HAP-1 (cell line): ENCODE data around the gene STAC2.
"Not testable (repeated sequence)": the region's sequence is repeated elsewhere in the genome, so short reads cannot be mapped to it uniquely, and the experiment has no call there.

Experiments used
- DNase-seq, 2 experiments: peaks; one replicate each; pipeline ENCODE4 v3.0.0-alpha.2; 2016 to 2020; ENCODE audit warnings: low spot score in 2 of 2
- H3K27me3 ChIP-seq: fragments of 250-450 bp; sonication (Bioruptor Pico); 2 replicates; pipeline ENCODE4 v1.5.1; 2020; ENCODE audit warnings: low read depth, mild to moderate bottlenecking, moderate library complexity
- H3K36me3 ChIP-seq: fragments of 250-450 bp; sonication (Bioruptor Pico); replicated peaks from 2 replicates; pipeline ENCODE4 v1.5.1; 2020; ENCODE audit warnings: mild to moderate bottlenecking
- H3K4me1 ChIP-seq: fragments of 250-450 bp; sonication (Bioruptor Pico); 2 replicates; pipeline ENCODE4 v1.5.1; 2020; ENCODE audit warnings: mild to moderate bottlenecking
- H3K4me3 ChIP-seq: fragments of 250-450 bp; sonication (Bioruptor Pico); 2 replicates; pipeline ENCODE4 v1.5.1; 2020; ENCODE audit warnings: mild to moderate bottlenecking, moderate library complexity
- H3K9me3 ChIP-seq: fragments of 250-450 bp; sonication (Bioruptor Pico); 2 replicates; pipeline ENCODE4 v1.5.1; 2020; ENCODE audit warnings: mild to moderate bottlenecking, moderate library complexity
- in situ Hi-C: fragments of 300-500 bp; cut with MboI; formaldehyde crosslinking; loops from 3 replicates; pipeline ENCODE4 v1.14.3; 2020; ENCODE audit warnings: low sequenced_read_pairs, inconsistent platforms, mixed read lengths

Gene STAC2

GRCh38 chr17:39225308-39225958, at the start of gene STAC2:
TSS of gene STAC2 (minus strand) at chr17:39225945. CDS start at chr17:39225502, 443 bp downstream.
- Histone ChIP-seq H3K27me3 (peaks cover 13% of the 10 kb centered on the region), H3K36me3 (no peaks in the 10 kb centered on the region), H3K9me3 (no peaks in the 10 kb centered on the region), H3K4me1 (peaks cover 5% of the 10 kb centered on the region), H3K4me3 (peak within 1 kb of the TSS; percentile 50)
- in situ Hi-C loops, result no loop called here
- DNase-seq, result no peak

GRCh38 chr17:39271546-39271945, 45.8 kb upstream of the STAC2 start:
- 0 out of 2 replicates have a peak, but pooled peaks cover 4% of the 10 kb centered on the region for H3K36me3 ChIP-seq
- in situ Hi-C loops, result no loop called here
- no peaks in the 10 kb centered on the region for H3K27me3 ChIP-seq
- no peaks in the 10 kb centered on the region for H3K4me1 ChIP-seq
- no peaks in the 10 kb centered on the region for H3K9me3 ChIP-seq
- no peak overlapping the region for H3K4me3 ChIP-seq
- no peak for DNase-seq

- Histone ChIP-seq H3K27me3 (no peaks in the 10 kb centered on the region), H3K36me3 (0 out of 2 replicates have a peak, but pooled peaks cover 4% of the 10 kb centered on the region), H3K9me3 (no peaks in the 10 kb centered on the region), H3K4me3 (no peak overlapping the region), H3K4me1 (no peaks in the 10 kb centered on the region)
- peak; percentile 54 to 70 for DNase-seq
- in situ Hi-C loops, result no loop called here
Observed at GRCh38 chr17:39270923-39271322, 45.2 kb upstream of the STAC2 start.

GRCh38 chr17:39264119-39264518, 38.4 kb upstream of the STAC2 start:
- no peaks in the 10 kb centered on the region for H3K27me3 ChIP-seq
- H3K36me3 ChIP-seq, result no peaks in the 10 kb centered on the region; the same call in 1 of the 2 replicates
- H3K9me3 ChIP-seq, result no peaks in the 10 kb centered on the region
- in situ Hi-C loops, result no loop called here
- no peak overlapping the region for H3K4me3 ChIP-seq
- DNase-seq, result no peak
- no peaks in the 10 kb centered on the region for H3K4me1 ChIP-seq

- no peak overlapping the region for H3K4me3 ChIP-seq
- H3K4me1 ChIP-seq, result no peaks in the 10 kb centered on the region
- in situ Hi-C loops, result no loop called here
- H3K9me3 ChIP-seq, result no peaks in the 10 kb centered on the region
- no peaks in the 10 kb centered on the region for H3K27me3 ChIP-seq
- H3K36me3 ChIP-seq, result no peaks in the 10 kb centered on the region; the same call in 1 of the 2 replicates
- DNase-seq, result peak in 1 of 2 experiments; percentile 65
Observed at GRCh38 chr17:39261286-39261685, 35.5 kb upstream of the STAC2 start.

- no peak for DNase-seq
- H3K36me3 ChIP-seq, result no peaks in the 10 kb centered on the region
- no peaks in the 10 kb centered on the region for H3K4me1 ChIP-seq
- no peaks in the 10 kb centered on the region for H3K27me3 ChIP-seq
- H3K9me3 ChIP-seq, result no peaks in the 10 kb centered on the region
- H3K4me3 ChIP-seq, result no peak overlapping the region
- in situ Hi-C loops, result no loop called here
Observed at GRCh38 chr17:39252788-39253460, 27.2 kb upstream of the STAC2 start.

- Histone ChIP-seq H3K27me3 (no peaks in the 10 kb centered on the region), H3K9me3 (no peaks in the 10 kb centered on the region), H3K4me1 (no peaks in the 10 kb centered on the region), H3K36me3 (no peaks in the 10 kb centered on the region), H3K4me3 (no peak overlapping the region)
- in situ Hi-C loops, result no loop called here
- DNase-seq, result no peak
Observed at GRCh38 chr17:39251997-39252396, 26.3 kb upstream of the STAC2 start.

GRCh38 chr17:39250076-39250475, 24.3 kb upstream of the STAC2 start:
- H3K4me3 ChIP-seq, H3K27me3 ChIP-seq, DNase-seq, H3K36me3 ChIP-seq, H3K4me1 ChIP-seq, in situ Hi-C loops, H3K9me3 ChIP-seq: not testable (repeated sequence)

- Histone ChIP-seq H3K36me3 (no peaks in the 10 kb centered on the region), H3K4me1 (no peaks in the 10 kb centered on the region), H3K9me3 (no peaks in the 10 kb centered on the region), H3K27me3 (no peaks in the 10 kb centered on the region), H3K4me3 (no peak overlapping the region)
- DNase-seq, result no peak
- in situ Hi-C loops, result loop anchor here (5.0 to 10.0 kb wide), 2 partner anchors 44 to 261 kb away; partner anchors contain the start of gene RPL19
Observed at GRCh38 chr17:39246274-39246673, 20.5 kb upstream of the STAC2 start.

- Histone ChIP-seq H3K4me1 (no peaks in the 10 kb centered on the region), H3K36me3 (no peaks in the 10 kb centered on the region), H3K4me3 (no peak overlapping the region), H3K9me3 (no peaks in the 10 kb centered on the region), H3K27me3 (no peaks in the 10 kb centered on the region)
- peak; percentile 73 to 93 for DNase-seq
- in situ Hi-C loops, result loop anchor here (5.0 to 10.0 kb wide), 2 partner anchors 43 to 260 kb away; partner anchors contain the start of gene RPL19
Observed at GRCh38 chr17:39244600-39245570, 19.1 kb upstream of the STAC2 start.

- no peak for DNase-seq
- no peaks in the 10 kb centered on the region for H3K36me3 ChIP-seq
- in situ Hi-C loops, result loop anchor here (10.0 kb wide), 1 partner anchor 259 kb away; no protein-coding TSS in a partner anchor
- no peaks in the 10 kb centered on the region for H3K4me1 ChIP-seq
- H3K4me3 ChIP-seq, result no peak overlapping the region
- no peaks in the 10 kb centered on the region for H3K27me3 ChIP-seq
- no peaks in the 10 kb centered on the region for H3K9me3 ChIP-seq
Observed at GRCh38 chr17:39244016-39244599, 18.4 kb upstream of the STAC2 start.

- Histone ChIP-seq H3K36me3 (no peaks in the 10 kb centered on the region), H3K4me1 (no peaks in the 10 kb centered on the region), H3K27me3 (no peaks in the 10 kb centered on the region), H3K4me3 (no peak overlapping the region), H3K9me3 (no peaks in the 10 kb centered on the region)
- no peak for DNase-seq
- in situ Hi-C loops, result loop anchor here (10.0 kb wide), 1 partner anchor 258 kb away; no protein-coding TSS in a partner anchor
Observed at GRCh38 chr17:39243155-39243554, 17.4 kb upstream of the STAC2 start.

GRCh38 chr17:39240631-39241030, 14.9 kb upstream of the STAC2 start:
- Histone ChIP-seq H3K36me3 (no peaks in the 10 kb centered on the region), H3K4me3 (no peak overlapping the region), H3K9me3 (no peaks in the 10 kb centered on the region), H3K27me3 (no peaks in the 10 kb centered on the region), H3K4me1 (no peaks in the 10 kb centered on the region)
- in situ Hi-C loops, result loop anchor here (10.0 kb wide), 1 partner anchor 256 kb away; no protein-coding TSS in a partner anchor
- DNase-seq, result no peak
